GM13976 (cell line): ENCODE data around the gene RAPGEF1.

Experiments
- DNase-seq: peaks from one replicate; pipeline ENCODE4 v3.0.0; 2012; ENCODE audit warnings: low spot score
- in situ Hi-C: fragments of 300-500 bp; cut with MboI; formaldehyde crosslinking; loops from one replicate; pipeline ENCODE4 v1.12.0; 2022; ENCODE audit warnings: low sequenced_read_pairs, mixed read lengths, inconsistent platforms; ENCODE audit not compliant: unreplicated experiment
- TF ChIP-seq, protein P1 (sequence below): IDR thresholded peaks from 2 replicates; pipeline ENCODE4 v1.5.1; 2012; ENCODE audit warnings: borderline replicate concordance, mild to moderate bottlenecking; ENCODE audit not compliant: insufficient read depth; ENCODE audit errors: extremely low read depth, missing control alignments, control extremely low read depth

Gene RAPGEF1

DNA sequence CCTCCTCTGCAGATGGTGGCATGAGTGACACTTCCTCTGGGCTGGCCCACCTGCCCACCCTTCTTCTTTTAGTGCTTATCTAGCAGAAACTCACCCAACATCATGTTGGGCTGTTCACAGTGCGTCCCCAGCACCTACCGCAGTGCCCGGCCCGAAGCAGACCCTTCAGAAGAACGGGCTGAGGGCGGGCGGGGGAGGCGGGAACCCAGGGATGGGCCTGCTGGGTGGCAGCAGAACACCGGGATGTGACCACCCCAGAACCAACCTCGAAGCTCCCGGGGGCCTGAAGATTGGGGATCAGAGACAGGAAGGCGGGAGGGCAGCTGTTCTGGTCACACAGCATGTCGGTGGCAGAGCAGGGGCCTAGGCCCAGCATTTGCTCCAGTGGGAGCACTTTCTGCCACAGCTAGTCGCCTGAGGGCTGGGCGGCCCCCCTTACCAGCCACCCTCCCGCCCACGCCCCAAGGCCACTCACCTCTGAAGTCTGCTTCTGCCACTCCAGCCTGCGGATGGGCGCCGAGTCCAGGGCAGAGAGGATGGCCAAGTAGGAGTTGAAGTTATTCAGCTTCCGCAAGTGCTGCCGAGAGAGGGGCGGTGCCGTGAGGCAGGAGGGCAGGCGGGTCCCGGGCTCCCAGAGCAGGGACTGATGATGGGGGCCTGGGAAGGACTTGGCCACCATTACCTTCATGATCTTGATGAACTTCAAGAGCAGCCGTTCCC, 155.9 kb downstream of the RAPGEF1 start:
- no peak for DNase-seq
- in situ Hi-C loops, result no loop called here
- TF ChIP-seq, protein P1, sequence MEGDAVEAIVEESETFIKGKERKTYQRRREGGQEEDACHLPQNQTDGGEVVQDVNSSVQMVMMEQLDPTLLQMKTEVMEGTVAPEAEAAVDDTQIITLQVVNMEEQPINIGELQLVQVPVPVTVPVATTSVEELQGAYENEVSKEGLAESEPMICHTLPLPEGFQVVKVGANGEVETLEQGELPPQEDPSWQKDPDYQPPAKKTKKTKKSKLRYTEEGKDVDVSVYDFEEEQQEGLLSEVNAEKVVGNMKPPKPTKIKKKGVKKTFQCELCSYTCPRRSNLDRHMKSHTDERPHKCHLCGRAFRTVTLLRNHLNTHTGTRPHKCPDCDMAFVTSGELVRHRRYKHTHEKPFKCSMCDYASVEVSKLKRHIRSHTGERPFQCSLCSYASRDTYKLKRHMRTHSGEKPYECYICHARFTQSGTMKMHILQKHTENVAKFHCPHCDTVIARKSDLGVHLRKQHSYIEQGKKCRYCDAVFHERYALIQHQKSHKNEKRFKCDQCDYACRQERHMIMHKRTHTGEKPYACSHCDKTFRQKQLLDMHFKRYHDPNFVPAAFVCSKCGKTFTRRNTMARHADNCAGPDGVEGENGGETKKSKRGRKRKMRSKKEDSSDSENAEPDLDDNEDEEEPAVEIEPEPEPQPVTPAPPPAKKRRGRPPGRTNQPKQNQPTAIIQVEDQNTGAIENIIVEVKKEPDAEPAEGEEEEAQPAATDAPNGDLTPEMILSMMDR, result no peak

DNA sequence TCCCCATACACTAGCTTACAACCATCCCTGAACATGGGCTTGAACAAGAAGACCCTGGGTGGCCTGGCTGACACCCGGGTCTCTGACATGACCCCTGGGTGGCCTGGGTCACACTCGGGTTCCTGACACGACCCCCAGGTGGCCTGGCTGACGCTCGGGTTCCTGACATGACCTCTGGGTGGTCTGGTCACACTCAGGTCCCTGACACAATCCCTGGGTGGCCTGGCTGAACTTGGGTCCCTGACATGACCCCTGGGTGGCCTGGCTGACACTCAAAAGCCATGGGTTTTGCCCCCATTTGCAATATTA, 156.6 kb downstream of the RAPGEF1 start:
- TF ChIP-seq, protein P1, result no peak
- in situ Hi-C loops, result no loop called here

DNA sequence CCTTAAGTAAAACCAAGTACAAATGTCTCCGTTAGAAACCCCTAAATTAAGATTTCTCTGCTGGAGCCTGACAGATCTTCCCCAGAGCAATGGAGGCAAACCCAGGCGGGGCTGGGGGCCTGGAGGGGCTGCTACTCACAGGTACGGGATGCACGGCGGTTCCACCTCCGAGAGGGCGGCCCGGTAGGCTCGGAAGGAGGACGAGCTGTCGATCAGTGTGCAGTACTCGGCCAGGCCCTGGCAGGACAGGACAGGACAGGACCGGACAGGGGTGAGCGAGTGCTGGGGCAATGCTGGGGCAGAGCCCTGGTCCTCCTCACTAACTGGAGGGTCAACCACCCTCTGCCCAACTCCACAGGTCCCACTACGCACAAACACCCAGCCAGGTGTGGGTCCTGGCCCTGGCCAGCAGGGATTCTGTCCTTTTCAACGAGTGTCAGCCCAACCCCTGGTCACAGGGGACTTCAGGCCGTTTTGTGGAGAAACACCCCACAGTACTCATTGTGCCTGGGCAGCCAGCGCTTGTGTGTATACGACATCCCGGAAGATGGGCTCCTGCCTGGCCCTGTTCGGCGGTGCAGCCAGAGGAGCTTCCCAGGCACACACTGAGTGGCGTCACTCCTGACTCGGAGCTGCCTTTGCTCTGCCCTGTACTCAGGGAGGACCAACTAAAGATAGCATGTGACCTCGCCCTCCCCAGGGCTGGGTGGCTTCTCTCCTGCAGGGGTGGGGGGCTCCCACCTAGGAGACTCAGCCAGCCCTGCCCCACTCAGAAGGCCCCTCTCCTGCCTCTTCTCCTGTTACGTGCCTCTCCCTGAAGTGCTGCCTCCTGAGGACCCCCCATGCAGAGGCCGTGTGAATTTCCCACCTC, 157.2 kb downstream of the RAPGEF1 start:
- in situ Hi-C loops, result no loop called here

More for the DNA sequence above, 156.6 kb downstream of the RAPGEF1 start:
- DNase-seq, result no peak

DNA sequence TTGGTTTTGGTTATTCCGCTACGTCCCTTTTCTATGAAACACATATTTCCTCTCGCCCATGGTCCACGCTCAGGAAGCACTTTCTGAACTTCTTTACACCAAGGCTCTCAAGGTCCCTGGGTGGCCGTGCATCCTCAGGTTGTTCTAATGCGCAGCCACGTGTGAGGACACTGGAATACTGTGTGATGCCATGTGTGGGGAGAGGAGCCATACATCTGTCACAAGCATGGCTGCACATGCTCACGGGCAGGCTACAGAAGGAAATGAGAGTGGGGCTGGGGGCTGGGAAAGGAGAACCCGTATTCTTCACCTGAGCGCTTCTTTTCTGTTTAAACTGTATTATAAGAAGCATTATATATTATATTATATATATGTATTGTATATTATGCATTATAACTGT, 157.8 kb downstream of the RAPGEF1 start:
- no peak for DNase-seq
- TF ChIP-seq, protein P1, result no peak
- in situ Hi-C loops, result no loop called here

More for the DNA sequence above, 157.2 kb downstream of the RAPGEF1 start:
- DNase-seq, result no peak
- TF ChIP-seq, protein P1, result no peak

DNA sequence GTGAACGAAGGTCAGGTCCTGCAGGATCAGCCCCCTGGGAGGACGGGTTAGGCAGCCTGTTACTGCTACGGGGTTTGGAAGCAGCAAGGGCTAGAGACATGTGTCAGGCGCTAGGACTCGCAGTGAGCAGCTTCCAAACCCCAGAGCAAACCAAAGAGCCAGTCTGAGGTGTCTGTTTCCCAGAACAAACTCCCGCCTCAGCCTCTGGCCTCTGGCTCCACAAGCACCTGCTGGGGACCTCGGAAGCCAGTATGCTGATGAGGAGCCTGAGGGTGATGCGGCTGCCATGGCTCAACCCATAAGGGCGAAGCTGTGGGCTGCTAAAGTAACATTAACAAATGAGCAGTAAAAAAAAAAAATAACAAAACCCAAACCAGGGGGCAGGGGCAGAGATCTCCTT, 159.5 kb downstream of the RAPGEF1 start:
- in situ Hi-C loops, result no loop called here
- DNase-seq, result no peak
- TF ChIP-seq, protein P1, result no peak

DNA sequence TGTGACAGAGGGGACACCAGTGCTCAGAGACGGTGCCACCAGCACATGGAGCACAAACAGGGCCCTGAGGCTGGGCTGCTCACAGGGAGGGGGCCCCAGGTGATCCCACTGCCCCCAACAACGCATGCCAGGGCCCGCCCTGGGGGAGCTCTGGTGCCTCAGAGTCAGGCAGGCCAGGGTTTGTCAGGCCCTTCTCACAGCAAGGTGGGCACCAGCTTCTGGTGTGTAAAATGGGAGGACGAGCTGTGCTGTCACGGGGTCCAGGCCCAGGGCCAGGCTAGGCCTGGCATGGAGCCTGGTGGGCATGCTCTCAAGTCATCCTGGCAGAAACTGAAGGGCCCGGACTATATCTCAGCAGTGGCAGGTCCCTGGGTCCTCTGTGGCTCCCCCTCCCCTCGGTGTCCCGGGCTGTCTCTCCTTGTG, 160.1 kb downstream of the RAPGEF1 start:
- no peak for DNase-seq
- in situ Hi-C loops, result no loop called here
- TF ChIP-seq, protein P1, result no peak
